ENCODE results near the gene MAFG.

The MAFG gene

GRCh38 chr17:81905993-81906392 lies 21.5 kb downstream of the MAFG start:
- peaks cover 0 to 58% of the 10 kb centered on the region in 2 experiments; a peak in 1 of 3 replicates for H3K36me3 ChIP-seq (ENCODE audit: control insufficient read depth in 2 of 2, insufficient read depth in 1 of 2, low read length in 2 of 2)
- ChIA-PET CTCF (interaction anchor here (0.8 to 1.6 kb wide), 3 partner anchors 8 to 114 kb away, joined by 3 to 4 read pairs (median 4); no protein-coding TSS in a partner anchor), POLR2A (interaction anchor here (0.8 kb wide), 1 partner anchor 14 kb away, joined by 3 read pairs; the partner anchor contains the start of genes ALYREF and ANAPC11)
- H3K9me3 ChIP-seq (ENCODE audit: control insufficient read depth, insufficient read depth, low read depth, low read length): no peaks in the 10 kb centered on the region
- H3K4me3 ChIP-seq (ENCODE audit: low read depth, low read length): no peak overlapping the region
- H3K4me1 ChIP-seq (ENCODE audit: control insufficient read depth, insufficient read depth, low read length): peaks cover 3% of the 10 kb centered on the region; the same call in 1 of the 2 replicates
- TF ChIP-seq ZNF239 (tag by site-specific recombination; IDR thresholded peaks at IDR 0.05): no peak
- no peak for TF ChIP-seq AEBP2 (tag by site-specific recombination; IDR thresholded peaks at IDR 0.05; ENCODE audit: borderline replicate concordance)
- H3K27ac ChIP-seq (ENCODE audit: extremely low read depth, low read depth, low read length): no peak overlapping the region

GRCh38 chr17:81905424-81905875 lies 22.1 kb downstream of the MAFG start:
- Histone ChIP-seq H3K36me3 (ENCODE audit: control insufficient read depth in 2 of 2, insufficient read depth in 1 of 2, low read length in 2 of 2) (peaks cover 0 to 64% of the 10 kb centered on the region in 2 experiments; a peak in 1 of 3 replicates), H3K4me1 (ENCODE audit: control insufficient read depth, insufficient read depth, low read length) (peaks cover 2% of the 10 kb centered on the region; the same call in 1 of the 2 replicates), H3K9me3 (ENCODE audit: control insufficient read depth, insufficient read depth, low read depth, low read length) (no peaks in the 10 kb centered on the region), H3K4me3 (ENCODE audit: low read depth, low read length) (no peak overlapping the region), H3K27ac (ENCODE audit: extremely low read depth, low read depth, low read length) (no peak overlapping the region)
- TF ChIP-seq, protein P1, sequence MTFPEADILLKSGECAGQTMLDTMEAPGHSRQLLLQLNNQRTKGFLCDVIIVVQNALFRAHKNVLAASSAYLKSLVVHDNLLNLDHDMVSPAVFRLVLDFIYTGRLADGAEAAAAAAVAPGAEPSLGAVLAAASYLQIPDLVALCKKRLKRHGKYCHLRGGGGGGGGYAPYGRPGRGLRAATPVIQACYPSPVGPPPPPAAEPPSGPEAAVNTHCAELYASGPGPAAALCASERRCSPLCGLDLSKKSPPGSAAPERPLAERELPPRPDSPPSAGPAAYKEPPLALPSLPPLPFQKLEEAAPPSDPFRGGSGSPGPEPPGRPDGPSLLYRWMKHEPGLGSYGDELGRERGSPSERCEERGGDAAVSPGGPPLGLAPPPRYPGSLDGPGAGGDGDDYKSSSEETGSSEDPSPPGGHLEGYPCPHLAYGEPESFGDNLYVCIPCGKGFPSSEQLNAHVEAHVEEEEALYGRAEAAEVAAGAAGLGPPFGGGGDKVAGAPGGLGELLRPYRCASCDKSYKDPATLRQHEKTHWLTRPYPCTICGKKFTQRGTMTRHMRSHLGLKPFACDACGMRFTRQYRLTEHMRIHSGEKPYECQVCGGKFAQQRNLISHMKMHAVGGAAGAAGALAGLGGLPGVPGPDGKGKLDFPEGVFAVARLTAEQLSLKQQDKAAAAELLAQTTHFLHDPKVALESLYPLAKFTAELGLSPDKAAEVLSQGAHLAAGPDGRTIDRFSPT (tag by site-specific recombination; IDR thresholded peaks at IDR 0.05): 0 out of 2 replicates have a peak, but pooled peaks have one; percentile 4
- no peak for TF ChIP-seq KLF1 (tag by site-specific recombination; IDR thresholded peaks at IDR 0.05)
- TF ChIP-seq ZNF140 (tag by site-specific recombination; IDR thresholded peaks at IDR 0.05): no peak
- CTCF ChIA-PET: interaction anchor here (1.1 to 1.6 kb wide), 2 partner anchors 12 to 115 kb away, joined by 4 read pairs; no protein-coding TSS in a partner anchor
- POLR2A ChIA-PET: interaction anchor here (0.8 kb wide), 1 partner anchor 14 kb away, joined by 3 read pairs; the partner anchor contains the start of genes ALYREF and ANAPC11

DNA sequence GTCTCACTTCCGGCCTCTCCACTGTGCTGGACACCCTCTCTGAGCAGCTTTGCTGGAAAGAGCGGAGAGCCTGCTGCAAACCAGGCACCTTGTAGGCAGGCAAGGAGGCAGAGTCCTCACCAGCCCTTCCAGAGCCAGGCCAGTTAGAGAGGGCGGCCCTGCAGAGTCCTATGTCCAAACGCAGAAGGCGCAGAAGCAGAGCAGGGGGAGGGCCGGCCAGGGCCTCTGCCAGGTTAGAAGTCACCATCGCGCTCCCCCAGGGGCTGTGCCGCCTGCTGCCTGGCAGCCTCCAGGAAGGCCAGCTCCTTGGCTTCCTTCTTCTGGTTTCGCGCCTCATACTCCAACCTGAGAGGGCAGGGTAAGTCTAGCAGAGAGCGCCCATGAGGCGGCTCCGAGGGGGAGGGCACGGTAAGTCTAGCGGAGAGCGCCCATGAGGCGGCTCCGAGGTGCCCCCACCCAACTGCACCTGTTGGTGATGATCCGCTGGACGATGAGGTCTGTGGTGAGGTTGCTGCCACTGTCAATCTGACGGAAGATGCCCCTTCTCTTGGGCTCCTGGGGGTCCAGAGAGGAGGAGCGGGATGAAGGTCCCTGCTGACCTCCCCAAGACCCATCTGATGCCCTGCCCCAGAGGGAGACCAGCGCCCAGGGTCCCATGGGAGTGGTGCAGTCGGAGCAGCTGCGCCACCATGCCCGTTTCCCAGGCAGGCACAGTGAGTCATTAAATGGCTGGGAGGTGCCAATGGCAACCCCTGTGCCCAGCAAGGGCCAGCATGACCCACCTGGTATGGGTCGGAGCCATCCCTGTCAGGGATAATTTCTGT lies 22.7 kb downstream of the MAFG start:
- no peaks in the 10 kb centered on the region for H3K4me1 ChIP-seq (ENCODE audit: control insufficient read depth, insufficient read depth, low read length)
- peaks cover 0 to 70% of the 10 kb centered on the region in 2 experiments; a peak in 1 of 3 replicates for H3K36me3 ChIP-seq (ENCODE audit: control insufficient read depth in 2 of 2, insufficient read depth in 1 of 2, low read length in 2 of 2)
- no peak overlapping the region for H3K27ac ChIP-seq (ENCODE audit: extremely low read depth, low read depth, low read length)
- POLR2A ChIA-PET: interaction anchor here (0.6 kb wide), 1 partner anchor 309 kb away, joined by 3 read pairs; no protein-coding TSS in a partner anchor
- H3K4me3 ChIP-seq (ENCODE audit: low read depth, low read length): no peak overlapping the region
- TF ChIP-seq, protein P1 (tag by site-specific recombination; IDR thresholded peaks at IDR 0.05): 0 out of 2 replicates have a peak, but pooled peaks have one; percentile 48
- TF ChIP-seq SCRT2 (tag by site-specific recombination; IDR thresholded peaks at IDR 0.05): 0 out of 2 replicates have a peak, but pooled peaks have one; percentile 14
- TF ChIP-seq, protein P2, sequence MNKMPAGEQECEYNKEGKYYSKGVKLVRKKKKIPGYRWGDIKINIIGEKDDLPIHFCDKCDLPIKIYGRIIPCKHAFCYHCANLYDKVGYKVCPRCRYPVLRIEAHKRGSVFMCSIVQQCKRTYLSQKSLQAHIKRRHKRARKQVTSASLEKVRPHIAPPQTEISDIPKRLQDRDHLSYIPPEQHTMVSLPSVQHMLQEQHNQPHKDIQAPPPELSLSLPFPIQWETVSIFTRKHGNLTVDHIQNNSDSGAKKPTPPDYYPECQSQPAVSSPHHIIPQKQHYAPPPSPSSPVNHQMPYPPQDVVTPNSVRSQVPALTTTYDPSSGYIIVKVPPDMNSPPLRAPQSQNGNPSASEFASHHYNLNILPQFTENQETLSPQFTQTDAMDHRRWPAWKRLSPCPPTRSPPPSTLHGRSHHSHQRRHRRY (tag by site-specific recombination; IDR thresholded peaks at IDR 0.05): no peak
- CTCF ChIA-PET: interaction anchor here (1.6 kb wide), 1 partner anchor 12 kb away, joined by 4 read pairs; no protein-coding TSS in a partner anchor
- no peaks in the 10 kb centered on the region for H3K9me3 ChIP-seq (ENCODE audit: control insufficient read depth, insufficient read depth, low read depth, low read length)
